Body of pancreas (tissue), 4 donors: ENCODE data around the gene FGF3. TPM values are rescaled to one million over a fixed set of nuclear protein-coding genes. Genes with fewer than 3 reads are reported as not detected.

ENCODE experiments used
- ATAC-seq: fragments of 150-250 bp; one replicate; pipeline ENCODE4 v1.9.1; 2016
- DNase-seq, 4 donors: peaks; one replicate each; pipeline ENCODE4 v3.0.0-alpha.2; 2019
- H3K27ac ChIP-seq, 4 donors: fragments of 200-600 bp; sonication (generic); 1 replicate in 3 of 4; 2 replicates in 1 of 4; pipeline versions ENCODE4 v1.5.1 to v1.6.1; 2016 to 2019; ENCODE audit warnings: mild to moderate bottlenecking in 1 of 4, mixed read lengths in 1 of 4, moderate library complexity in 1 of 4
- H3K27me3 ChIP-seq, 2 donors: fragments of 200-600 bp; sonication (generic); one replicate each; pipeline ENCODE4 v1.6.0; 2016; ENCODE audit warnings: mild to moderate bottlenecking in 1 of 2
- H3K36me3 ChIP-seq, 2 donors: fragments of 200-600 bp; sonication (generic); replicated peaks in 1 of 2; 2 replicates each; pipeline ENCODE4 v1.5.1; 2016; ENCODE audit warnings: low read depth in 2 of 2; ENCODE audit not compliant: insufficient read depth in 1 of 2
- H3K4me1 ChIP-seq: fragments of 200-600 bp; sonication (generic); one replicate; pipeline ENCODE4 v1.6.0; 2016
- H3K4me3 ChIP-seq, 2 donors: fragments of 200-600 bp; sonication (generic); 1 replicate in 1 of 2; 2 replicates in 1 of 2; pipeline ENCODE4 v1.5.1; 2016 to 2019
- H3K9me3 ChIP-seq, 3 donors: fragments of 200-600 bp; sonication (generic); 1 replicate in 2 of 3; 2 replicates in 1 of 3; pipeline ENCODE4 v1.5.1; 2016
- CTCF ChIP-seq, 7 experiments: fragments of 450-650 bp in 4 of 7; fragments of 200-600 bp in 3 of 7; sonication (generic) in 3 of 7; IDR thresholded peaks; one replicate each; pipeline ENCODE4 v1.5.1; 2016 to 2019; ENCODE audit warnings: antibody characterized with exemption in 7 of 7
- POLR2A ChIP-seq, 3 donors: fragments of 450-650 bp; IDR thresholded peaks; one replicate each; pipeline ENCODE4 v1.6.1; 2016; ENCODE audit warnings: antibody characterized with exemption in 3 of 3, mild to moderate bottlenecking in 2 of 3
- WGBS, 2 donors: methylation state at CpG; one replicate each; pipeline ENCODE4 v1.1.5; 2017; 5-methylcytosine and 5-hydroxymethylcytosine counted together
- intact Hi-C: fragments of 100-400 bp; cut with DNase I; formaldehyde crosslinking; loops from one replicate; pipeline ENCODE4 v1.15.1; 2023
- total RNA-seq, 2 donors: library from RNA; depleted of rRNA; stranded (reverse); fragments of >200 nt; gene quantifications; one replicate each; pipeline ENCODE4 v1.1.0, GENCODE V29; 2016

Gene FGF3
- total RNA-seq, 2 donors from 2014 or later = not detected

- no peak for DNase-seq
- no peak for ATAC-seq
- no peak for TF ChIP-seq CTCF (IDR thresholded peaks at IDR 0.05)
- TF ChIP-seq POLR2A (IDR thresholded peaks at IDR 0.05) = no peak
- intact Hi-C loops = no loop called here
- no peaks in the 10 kb centered on the region for H3K27me3 ChIP-seq
- H3K36me3 ChIP-seq = no peaks in the 10 kb centered on the region
- H3K4me1 ChIP-seq = no peaks in the 10 kb centered on the region
- H3K9me3 ChIP-seq = no peaks in the 10 kb centered on the region
- 80 to 93% methylated on average over 6 to 11 of the region's 11 CpGs for WGBS, 2 donors
- no peak overlapping the region for H3K27ac ChIP-seq
- H3K4me3 ChIP-seq = no peak overlapping the region
Observed at GRCh38 chr11:69788956-69789355, 30.3 kb downstream of the FGF3 start.

GRCh38 chr11:69787906-69788305, 31.3 kb downstream of the FGF3 start:
- TF ChIP-seq CTCF (IDR thresholded peaks at IDR 0.05) = no peak
- no peak for TF ChIP-seq POLR2A (IDR thresholded peaks at IDR 0.05)
- Histone ChIP-seq H3K4me1 (no peaks in the 10 kb centered on the region), H3K27ac (no peak overlapping the region), H3K4me3 (no peak overlapping the region), H3K36me3 (no peaks in the 10 kb centered on the region), H3K27me3 (no peaks in the 10 kb centered on the region), H3K9me3 (no peaks in the 10 kb centered on the region)
- DNase-seq (no peak), ATAC-seq (no peak)
- intact Hi-C loops = no loop called here
- 74 to 100% methylated on average over 1 to 10 of the region's 10 CpGs for WGBS, 2 donors

GRCh38 chr11:69787457-69787856, 31.8 kb downstream of the FGF3 start:
- no peak for ATAC-seq
- WGBS, 2 donors = 35 to 39% methylated on average over 4 of the region's 4 CpGs

GRCh38 chr11:69781241-69781640, 38.0 kb downstream of the FGF3 start:
- ATAC-seq = no peak
- no peak for DNase-seq
- Histone ChIP-seq H3K4me3 (no peak overlapping the region), H3K36me3 (no peaks in the 10 kb centered on the region), H3K9me3 (no peaks in the 10 kb centered on the region), H3K27ac (no peak overlapping the region), H3K4me1 (no peaks in the 10 kb centered on the region), H3K27me3 (no peaks in the 10 kb centered on the region)
- TF ChIP-seq CTCF (IDR thresholded peaks at IDR 0.05) (no peak), POLR2A (IDR thresholded peaks at IDR 0.05) (no peak)
- intact Hi-C loops = no loop called here
- WGBS, 2 donors = 50 to 61% methylated on average over 5 to 8 of the region's 8 CpGs

More at GRCh38 chr11:69787457-69787856, 31.8 kb downstream of the FGF3 start:
- no peak overlapping the region for H3K27ac ChIP-seq
- H3K4me1 ChIP-seq = no peaks in the 10 kb centered on the region
- DNase-seq = no peak
- intact Hi-C loops = no loop called here
- no peaks in the 10 kb centered on the region for H3K27me3 ChIP-seq
- no peaks in the 10 kb centered on the region for H3K9me3 ChIP-seq
- TF ChIP-seq CTCF (IDR thresholded peaks at IDR 0.05) (no peak), POLR2A (IDR thresholded peaks at IDR 0.05) (no peak)
- no peaks in the 10 kb centered on the region for H3K36me3 ChIP-seq
- H3K4me3 ChIP-seq = no peak overlapping the region

- intact Hi-C loops = no loop called here
- Histone ChIP-seq H3K27me3 (peaks cover 0 to 10% of the 10 kb centered on the region in 2 donors), H3K36me3 (no peaks in the 10 kb centered on the region), H3K27ac (no peak overlapping the region), H3K9me3 (no peaks in the 10 kb centered on the region), H3K4me1 (no peaks in the 10 kb centered on the region), H3K4me3 (no peak overlapping the region)
- no peak for TF ChIP-seq CTCF (IDR thresholded peaks at IDR 0.05)
- TF ChIP-seq POLR2A (IDR thresholded peaks at IDR 0.05) = no peak
- ATAC-seq = no peak
- no peak for DNase-seq
- WGBS, 2 donors = 80 to 86% methylated on average over 7 to 8 of the region's 8 CpGs
Observed at GRCh38 chr11:69778373-69778772, 40.8 kb downstream of the FGF3 start.
